A673 (cell line): Measurements from ENCODE around the gene OMG. TPM values are rescaled to one million over a fixed set of nuclear protein-coding genes. Genes with fewer than 3 reads are reported as not detected.
"Not testable (repeated sequence)": the region's sequence is repeated elsewhere in the genome, so short reads cannot be mapped to it uniquely, and the experiment has no call there.

Source experiments
- BruUV-seq: library from RNA; stranded (reverse); fragments of 400-500 nt; replicated peaks from 2 replicates; lab custom pipeline; 2021; lab: Mats Ljungman, UMichigan
- CTCF ChIA-PET: fragments of 300-600 bp; sonication (Branson Sonifier 250); formaldehyde crosslinking; loops from one replicate; lab custom pipeline; 2022; ENCODE audit warnings: antibody characterized with exemption; lab: Charles Lee
- POLR2A ChIA-PET: fragments of 300-600 bp; sonication (Branson Sonifier 250); formaldehyde crosslinking; loops from one replicate; lab custom pipeline; 2022; ENCODE audit warnings: antibody characterized with exemption; ENCODE audit not compliant: low non-redundant PET; lab: Charles Lee
- DNase-seq: peaks from one replicate; pipeline ENCODE4 v3.0.0-alpha.2; 2015; ENCODE audit warnings: low spot score
- H3K27ac ChIP-seq: fragments of 200-600 bp; sonication (generic); 2 replicates; pipeline ENCODE4 v1.5.1; 2016; ENCODE audit warnings: mixed run types, low read depth, mild to moderate bottlenecking, mixed read lengths, antibody characterized with exemption, low read length; ENCODE audit not compliant: poor library complexity, severe bottlenecking
- H3K27me3 ChIP-seq: fragments of 200-600 bp; sonication (generic); replicated peaks from 2 replicates; pipeline ENCODE4 v1.6.1; 2017; ENCODE audit warnings: mixed run types, low read depth, mild to moderate bottlenecking, mixed read lengths, antibody characterized with exemption, low read length; ENCODE audit not compliant: insufficient read depth, poor library complexity
- H3K36me3 ChIP-seq: fragments of 200-600 bp; sonication (generic); 2 replicates; pipeline ENCODE4 v1.6.1; 2016; ENCODE audit warnings: mixed run types, mild to moderate bottlenecking, mixed read lengths, antibody characterized with exemption, low read length; ENCODE audit not compliant: insufficient read depth, poor library complexity, severe bottlenecking
- H3K4me1 ChIP-seq: fragments of 200-600 bp; sonication (generic); 2 replicates; pipeline ENCODE4 v1.6.1; 2017; ENCODE audit warnings: mixed run types, mild to moderate bottlenecking, mixed read lengths, antibody characterized with exemption, low read length; ENCODE audit not compliant: insufficient read depth, poor library complexity, severe bottlenecking
- H3K4me3 ChIP-seq: fragments of 200-600 bp; sonication (generic); 2 replicates; pipeline ENCODE4 v1.5.1; 2016; ENCODE audit warnings: low read depth, mixed run types, mild to moderate bottlenecking, mixed read lengths, low read length; ENCODE audit not compliant: poor library complexity, severe bottlenecking
- H3K9me3 ChIP-seq: fragments of 200-600 bp; sonication (generic); 2 replicates; pipeline ENCODE4 v1.6.1; 2016; ENCODE audit warnings: mixed run types, low read depth, mild to moderate bottlenecking, mixed read lengths, antibody characterized with exemption, low read length; ENCODE audit not compliant: poor library complexity, severe bottlenecking
- EZH2 ChIP-seq: fragments of 200-600 bp; sonication (generic); IDR thresholded peaks from 2 replicates; pipeline ENCODE4 v1.6.1; 2017; ENCODE audit warnings: borderline replicate concordance, low read depth, mild to moderate bottlenecking, mixed read lengths, antibody characterized with exemption, low read length; ENCODE audit not compliant: poor library complexity, severe bottlenecking
- intact Hi-C: fragments of 100-400 bp; cut with micrococcal nuclease; formaldehyde crosslinking; loops from one replicate; pipeline ENCODE4 v1.10.0; 2022; ENCODE audit not compliant: unreplicated experiment
- total RNA-seq: library from RNA; stranded (reverse); gene quantifications from 2 replicates; pipeline ENCODE4 v1.2.3, GENCODE V29; 2021
- TF ChIP-seq, protein P1 (sequence below): fragments of 300-800, 200-600 bp; sonication (generic); conservative IDR thresholded peaks from 2 replicates; pipeline ENCODE4 v1.5.1; 2017; ENCODE audit warnings: low read depth, mild to moderate bottlenecking, antibody characterized with exemption, low read length, moderate library complexity, mixed read lengths

OMG gene
- total RNA-seq, 1 experiment from 2014 or later: not detected

DNA sequence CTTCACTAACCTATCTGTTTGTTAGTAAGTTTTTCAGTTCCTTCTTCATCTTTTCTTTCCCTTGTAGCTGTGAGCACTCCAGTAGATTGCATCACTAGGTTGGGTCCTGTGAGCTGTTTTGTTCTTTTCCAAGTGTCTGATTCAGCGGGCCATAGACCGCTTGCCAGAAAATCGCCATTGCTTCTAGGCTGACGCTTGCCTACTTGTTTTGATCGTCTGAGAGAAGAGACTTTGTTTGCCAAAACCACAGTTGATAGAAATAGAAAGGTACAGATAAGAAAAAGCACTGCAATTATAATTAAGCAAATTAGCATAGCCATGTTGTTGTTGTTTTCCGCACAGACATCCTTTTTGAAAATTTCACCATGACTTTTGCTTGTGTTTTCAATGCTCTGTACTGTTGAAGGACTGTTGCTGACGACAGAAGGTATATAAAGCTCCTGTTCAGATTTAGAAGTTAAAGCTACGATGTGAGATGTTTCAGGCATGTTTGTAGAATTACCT lies 21.3 kb upstream of the OMG start:
- DNase-seq: no peak
- Histone ChIP-seq H3K9me3 (no peaks in the 10 kb centered on the region), H3K4me3 (no peak overlapping the region), H3K27me3 (no peaks in the 10 kb centered on the region), H3K36me3 (no peaks in the 10 kb centered on the region), H3K4me1 (peaks cover 6% of the 10 kb centered on the region), H3K27ac (no peak overlapping the region)
- intact Hi-C loops: loop anchor here (10.0 kb wide), 1 partner anchor 64 kb away; no protein-coding TSS in a partner anchor
- ChIA-PET POLR2A (no interaction called here), CTCF (no interaction called here)
- TF ChIP-seq, protein P1, sequence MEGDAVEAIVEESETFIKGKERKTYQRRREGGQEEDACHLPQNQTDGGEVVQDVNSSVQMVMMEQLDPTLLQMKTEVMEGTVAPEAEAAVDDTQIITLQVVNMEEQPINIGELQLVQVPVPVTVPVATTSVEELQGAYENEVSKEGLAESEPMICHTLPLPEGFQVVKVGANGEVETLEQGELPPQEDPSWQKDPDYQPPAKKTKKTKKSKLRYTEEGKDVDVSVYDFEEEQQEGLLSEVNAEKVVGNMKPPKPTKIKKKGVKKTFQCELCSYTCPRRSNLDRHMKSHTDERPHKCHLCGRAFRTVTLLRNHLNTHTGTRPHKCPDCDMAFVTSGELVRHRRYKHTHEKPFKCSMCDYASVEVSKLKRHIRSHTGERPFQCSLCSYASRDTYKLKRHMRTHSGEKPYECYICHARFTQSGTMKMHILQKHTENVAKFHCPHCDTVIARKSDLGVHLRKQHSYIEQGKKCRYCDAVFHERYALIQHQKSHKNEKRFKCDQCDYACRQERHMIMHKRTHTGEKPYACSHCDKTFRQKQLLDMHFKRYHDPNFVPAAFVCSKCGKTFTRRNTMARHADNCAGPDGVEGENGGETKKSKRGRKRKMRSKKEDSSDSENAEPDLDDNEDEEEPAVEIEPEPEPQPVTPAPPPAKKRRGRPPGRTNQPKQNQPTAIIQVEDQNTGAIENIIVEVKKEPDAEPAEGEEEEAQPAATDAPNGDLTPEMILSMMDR: no peak
- TF ChIP-seq EZH2: no peak
- no TSS peak for BruUV-seq

DNA sequence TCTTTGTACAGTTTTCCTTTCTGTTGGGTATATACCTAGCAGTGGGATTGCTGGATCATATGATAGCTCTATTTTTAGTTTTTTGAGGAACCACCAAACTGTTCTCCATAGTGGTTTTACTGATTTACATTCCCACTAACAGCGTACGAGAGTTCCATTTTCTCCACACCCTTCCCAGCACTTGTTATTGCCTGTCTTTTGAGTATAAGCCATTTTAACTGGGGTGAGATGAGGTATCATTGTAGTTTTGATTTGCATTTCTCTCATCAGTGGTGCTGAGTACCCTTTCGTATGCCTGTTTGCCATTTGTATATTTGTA lies 17.7 kb upstream of the OMG start:
- no peaks in the 10 kb centered on the region for H3K27me3 ChIP-seq
- intact Hi-C loops: loop anchor here (10.0 kb wide), 1 partner anchor 60 kb away; no protein-coding TSS in a partner anchor
- peak overlapping the region; percentile 42 for H3K27ac ChIP-seq
- no peak overlapping the region for H3K4me3 ChIP-seq
- H3K36me3 ChIP-seq: no peaks in the 10 kb centered on the region
- ChIA-PET POLR2A (no interaction called here), CTCF (no interaction called here)
- no peaks in the 10 kb centered on the region for H3K9me3 ChIP-seq
- H3K4me1 ChIP-seq: peaks cover 7% of the 10 kb centered on the region
- DNase-seq: no peak
- TF ChIP-seq, protein P1: no peak
- no peak for TF ChIP-seq EZH2
- BruUV-seq: no TSS peak

DNA sequence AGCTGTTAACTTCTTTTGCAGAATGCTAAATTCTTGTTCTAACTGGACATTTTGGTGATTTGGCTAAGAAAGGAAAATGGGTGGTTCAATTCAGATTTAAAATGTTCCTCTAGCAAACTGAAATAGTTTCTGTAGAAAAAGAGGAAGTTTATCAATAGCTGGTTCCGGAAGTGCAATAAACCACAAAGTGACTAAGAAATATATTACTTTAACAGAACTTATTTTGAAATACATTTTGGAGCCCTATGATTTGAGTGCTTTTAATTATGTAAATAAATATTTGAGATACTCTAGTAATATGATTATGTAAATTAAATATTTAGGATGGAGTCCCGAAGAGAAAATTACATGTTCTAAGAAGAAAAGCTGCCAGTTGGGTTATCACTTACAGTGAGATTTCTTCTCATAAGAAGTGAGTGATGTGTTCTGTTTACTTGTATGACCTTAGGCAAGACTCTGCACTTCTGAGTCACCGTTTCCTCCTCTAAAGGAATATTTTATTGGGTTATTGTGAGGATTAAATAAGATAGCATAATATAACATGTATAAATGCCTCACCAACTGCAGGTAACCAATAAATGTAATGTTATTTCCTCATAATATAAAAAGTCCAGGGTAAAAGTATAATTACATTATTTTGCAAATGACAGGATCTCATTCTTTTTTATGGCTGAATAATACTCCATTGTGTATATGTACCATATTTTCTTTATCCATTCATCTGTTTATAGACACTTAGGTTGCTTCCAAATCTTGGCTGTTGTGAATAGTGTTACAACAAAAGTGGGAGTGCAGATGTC lies 17.1 kb upstream of the OMG start, which contains the start of gene EVI2B:
Gene EVI2B, minus strand, starts transcription at position 73 of the 800 bp plus-strand sequence. CDS start 8,445 bp downstream, outside the sequence.
- Histone ChIP-seq H3K27me3 (no peaks in the 10 kb centered on the region), H3K27ac (peak within 1 kb of the TSS; percentile 52), H3K36me3 (no peaks in the 10 kb centered on the region), H3K4me3 (no peak within 1 kb of the TSS), H3K4me1 (peaks cover 7% of the 10 kb centered on the region), H3K9me3 (no peaks in the 10 kb centered on the region)
- intact Hi-C loops: loop anchor here (10.0 kb wide), 1 partner anchor 59 kb away; no protein-coding TSS in a partner anchor
- DNase-seq: peak; percentile 76
- TF ChIP-seq, protein P1: no peak
- no peak for TF ChIP-seq EZH2
- ChIA-PET CTCF (no interaction called here), POLR2A (no interaction called here)
- no TSS peak for BruUV-seq

DNA sequence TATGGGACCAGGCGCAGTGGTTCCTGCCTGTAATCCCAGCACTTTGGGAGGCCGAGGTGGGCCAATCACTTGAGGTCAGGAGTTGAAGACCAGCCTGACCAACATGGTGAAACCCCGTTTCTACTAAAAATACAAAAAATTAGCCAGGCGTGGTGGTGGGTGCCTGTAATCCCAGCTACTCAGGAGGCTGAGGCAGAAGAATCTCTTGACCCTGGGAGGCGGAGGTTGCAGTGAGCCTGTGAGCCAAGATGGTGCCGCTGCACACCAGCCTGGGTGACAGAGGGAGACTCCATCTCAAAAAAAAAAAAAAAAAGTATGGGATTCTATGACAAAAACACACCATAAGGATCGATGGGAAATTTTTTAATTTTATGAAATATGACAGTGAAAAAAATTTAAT lies 15.2 kb upstream of the OMG start:
- H3K27ac ChIP-seq, DNase-seq, CTCF ChIA-PET, H3K36me3 ChIP-seq, H3K4me1 ChIP-seq, H3K27me3 ChIP-seq, H3K9me3 ChIP-seq, BruUV-seq, H3K4me3 ChIP-seq, POLR2A ChIA-PET: not testable (repeated sequence)
- intact Hi-C loops: loop anchor here (10.0 kb wide), 1 partner anchor 57 kb away; no protein-coding TSS in a partner anchor
